ENCODE results near the gene PITPNM3. TPM values are rescaled to one million over a fixed set of nuclear protein-coding genes. Genes with fewer than 3 reads are reported as not detected.

PITPNM3 gene
- total and polyA plus RNA-seq, 2 of the 8 experiments (the other 6 are each of a cell fraction or from before 2014, with no cell fraction given) = 1.7 to 3.1 TPM

DNA sequence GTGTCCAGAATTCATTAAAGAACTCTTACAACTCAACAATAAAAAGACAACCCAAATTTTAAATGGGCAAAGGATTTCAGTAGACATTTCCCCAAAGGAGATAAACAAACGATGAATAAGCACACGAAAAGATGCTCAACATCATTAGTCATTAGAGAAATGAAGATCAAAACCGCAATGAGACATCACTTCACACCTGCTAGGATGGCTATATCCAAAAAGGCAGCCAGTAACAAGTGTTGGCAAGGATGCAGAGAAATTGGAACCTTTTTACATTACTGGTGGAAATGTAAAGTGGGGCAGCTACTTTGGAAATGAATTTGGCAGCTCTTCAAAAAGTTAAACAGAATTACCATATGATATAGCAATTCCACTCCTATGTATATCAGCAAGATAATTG, 42.0 kb downstream of the PITPNM3 start:
- Histone ChIP-seq H3K79me2 (ENCODE audit: control insufficient read depth in 1 of 2, insufficient read depth in 2 of 2, low read length in 2 of 2) (no peaks in the 10 kb centered on the region), H3K79me1 (ENCODE audit: low read depth, low read length) (no peaks in the 10 kb centered on the region), H4K20me1 (replicated peaks in 1 of 2; ENCODE audit: control insufficient read depth in 1 of 2, insufficient read depth in 2 of 2, low read length in 2 of 2) (no peaks in the 10 kb centered on the region), H3K18ac (ENCODE audit: extremely low read depth, low read length) (no peak overlapping the region), H2BK20ac (ENCODE audit: low read length) (no peak overlapping the region), H3K27me3 (replicated peaks in 1 of 4; ENCODE audit: control insufficient read depth in 3 of 4, extremely low read depth in 1 of 4, insufficient read depth in 3 of 4, low read length in 3 of 4) (no peaks in the 10 kb centered on the region), H2AK5ac (ENCODE audit: low read depth, low read length) (no peak overlapping the region), H3K4me2 (ENCODE audit: insufficient read depth in 1 of 2, low read depth in 2 of 2, low read length in 2 of 2) (no peak overlapping the region), H2BK120ac (replicated peaks; ENCODE audit: low read depth, low read length) (no peak overlapping the region), H3K9me3 (ENCODE audit: insufficient read depth in 2 of 2, low read depth in 1 of 2, low read length in 1 of 2) (no peaks in the 10 kb centered on the region), H3K4me3 (ENCODE audit: extremely low read depth in 1 of 4, insufficient read depth in 2 of 4, low read depth in 3 of 4, low read length in 4 of 4) (no peak overlapping the region), H3K4ac (replicated peaks; ENCODE audit: insufficient read length, low read depth, low read length) (no peak overlapping the region), H2BK5ac (ENCODE audit: low read depth, low read length) (no peak overlapping the region), H3K36me3 (ENCODE audit: control insufficient read depth in 2 of 4, insufficient read depth in 4 of 4, low read length in 3 of 4) (no peaks in the 10 kb centered on the region), H2BK15ac (ENCODE audit: low read length) (no peak overlapping the region), H4K5ac (ENCODE audit: insufficient read length, low read depth, low read length) (no peak overlapping the region), H3K23ac (ENCODE audit: insufficient read length) (no peak overlapping the region), H4K8ac (ENCODE audit: extremely low read depth, insufficient read depth, low read length) (no peak overlapping the region), H3K4me1 (replicated peaks in 1 of 4; ENCODE audit: control insufficient read depth in 3 of 4, insufficient read depth in 4 of 4, low read length in 3 of 4) (peaks cover 0 to 8% (median 3%) of the 10 kb centered on the region in 4 experiments; a peak in 3 of 7 replicates), H3K27ac (ENCODE audit: low read depth, low read length) (no peak overlapping the region), H2AFZ (ENCODE audit: low read length) (no peak overlapping the region), H3K56ac (replicated peaks; ENCODE audit: insufficient read length, low read depth, low read length) (no peak overlapping the region), H4K91ac (replicated peaks; ENCODE audit: insufficient read length, low read length) (no peak overlapping the region), H3K9ac (replicated peaks in 1 of 4; ENCODE audit: extremely low read depth in 1 of 4, low read depth in 3 of 4, low read length in 3 of 4) (no peak overlapping the region), H2BK12ac (ENCODE audit: low read depth, low read length) (no peak overlapping the region), H3K23me2 (ENCODE audit: low read depth, low read length) (no peaks in the 10 kb centered on the region; the same call in 1 of the 2 replicates), H3K14ac (ENCODE audit: insufficient read length) (no peak overlapping the region)
- ChIA-PET POLR2A (ENCODE audit: partially characterized antibody) (no interaction called here), CTCF (ENCODE audit: partially characterized antibody) (interaction anchor here (1.6 kb wide), 1 partner anchor 10 kb away, joined by 3 read pairs; no protein-coding TSS in a partner anchor)
- no peak for DNase-seq (ENCODE audit: low read depth in 1 of 2, low spot score in 2 of 2)
- no peak for TF ChIP-seq TBP (IDR thresholded peaks at IDR 0.05; ENCODE audit: low read depth, low read length)
- no peak for TF ChIP-seq CREB1 (IDR thresholded peaks at IDR 0.05)
- no peak for TF ChIP-seq KDM4A (IDR thresholded peaks at IDR 0.05; ENCODE audit: low read depth, low read length, severe bottlenecking)
- TF ChIP-seq HDAC2 (IDR thresholded peaks at IDR 0.05; ENCODE audit: borderline replicate concordance in 1 of 2, low read depth in 2 of 2, low read length in 2 of 2) = no peak
- TF ChIP-seq SRF (IDR thresholded peaks at IDR 0.05; ENCODE audit: low read depth, low read length) = no peak
- no peak for TF ChIP-seq JUND (IDR thresholded peaks at IDR 0.05; ENCODE audit: low read length)
- no peak for TF ChIP-seq RFX5 (IDR thresholded peaks at IDR 0.05; ENCODE audit: borderline replicate concordance, low read depth, low read length)
- TF ChIP-seq NANOG (IDR thresholded peaks at IDR 0.05; ENCODE audit: insufficient read depth, low read depth, low read length, poor library complexity, severe bottlenecking) = no peak
- TF ChIP-seq CHD2 (IDR thresholded peaks at IDR 0.05; ENCODE audit: low read length) = no peak
- WGBS, 2 experiments (ENCODE audit: extremely low coverage in 1 of 2, insufficient coverage in 1 of 2, insufficient read length in 1 of 2, insufficient replicate concordance in 2 of 2, low coverage in 1 of 2, low lambda C conversion rate in 2 of 2, missing lambda C conversion rate in 1 of 2) = 94% methylated on average over 3 of the region's 3 CpGs; no CpG with 5 or more reads in 1 of the 2 experiments
- no peak for FAIRE-seq
